ENCODE measurements around the gene PIGZ. TPM values are rescaled to one million over a fixed set of nuclear protein-coding genes. Genes with fewer than 3 reads are reported as not detected.
A peak's percentile ranks its signal among the peaks of the same experiment; 100 is the strongest.

Gene PIGZ
- total and polyA plus RNA-seq, 5 donors, result 3.4 to 5.2 (median 4.0) TPM

DNA sequence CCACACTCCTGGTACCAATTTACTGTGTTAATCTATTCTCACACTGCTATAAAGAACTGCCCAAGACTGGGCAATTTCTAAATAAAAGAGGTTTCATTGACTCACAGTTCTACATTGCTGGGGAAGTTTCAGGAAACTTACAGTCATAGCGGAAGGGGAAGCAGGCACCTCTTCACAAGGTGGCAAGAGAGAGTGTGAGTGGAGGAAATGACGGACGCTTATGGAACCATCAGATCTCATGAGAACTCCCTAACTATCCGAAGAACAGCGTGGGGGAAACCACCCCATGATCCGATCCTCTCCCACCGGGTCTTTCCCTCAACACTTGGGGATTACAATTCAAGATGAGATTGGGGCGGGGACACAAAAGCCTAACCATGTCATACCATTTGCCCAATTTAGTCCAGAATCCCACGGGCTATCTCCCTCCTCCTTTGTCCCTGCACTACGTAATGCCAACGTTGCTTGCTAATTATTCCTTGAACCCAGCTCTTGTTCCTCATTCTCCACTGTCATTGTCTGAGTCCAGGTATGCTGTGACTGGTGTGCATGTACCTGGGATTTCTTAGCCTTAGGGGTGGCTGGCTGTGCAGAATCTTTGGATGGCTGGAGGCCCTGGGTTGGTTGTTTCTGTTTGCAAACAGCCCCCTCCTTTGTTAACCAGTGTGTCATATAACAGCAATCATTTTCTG is 3.4 kb downstream of the PIGZ start:
- Histone ChIP-seq H3K4me1 (ENCODE audit: control insufficient read depth, insufficient read depth, low read length) (no peaks in the 10 kb centered on the region), H3K4me3 (ENCODE audit: low read length) (no peak overlapping the region), H3K9me3 (ENCODE audit: control insufficient read depth, low read length) (no peaks in the 10 kb centered on the region), H3K27me3 (ENCODE audit: control insufficient read depth, insufficient read depth) (no peaks in the 10 kb centered on the region), H3K27ac (ENCODE audit: low read length) (no peak overlapping the region)
- 92% methylated on average over 11 of the region's 11 CpGs for WGBS
- DNase-seq (no peak), ATAC-seq (no peak)
- intact Hi-C loops (cut with DNase I), result loop anchor here in 2 of 4 donors (5.0 kb wide), 1 partner anchor 128 kb away; no protein-coding TSS in a partner anchor

DNA sequence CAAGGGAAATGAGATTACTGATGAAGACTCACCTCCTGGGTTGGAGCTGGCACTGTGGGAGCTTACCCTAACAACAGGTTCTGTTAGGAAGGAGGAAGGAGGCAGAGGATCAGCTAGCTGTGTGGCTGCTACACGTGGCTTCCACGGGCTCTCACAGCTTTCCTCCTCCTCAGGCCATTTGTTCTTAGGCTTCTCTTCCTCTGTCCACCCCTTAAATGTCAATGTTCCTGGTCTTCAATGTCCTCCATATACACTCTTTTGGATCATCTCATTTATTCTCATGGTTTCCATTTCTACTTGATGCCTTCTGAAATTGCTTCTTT is 5.0 kb downstream of the PIGZ start:
- ATAC-seq (no peak), DNase-seq (no peak)
- no peak overlapping the region for H3K27ac ChIP-seq (ENCODE audit: low read length)
- no peak overlapping the region for H3K4me3 ChIP-seq (ENCODE audit: low read length)
- no peaks in the 10 kb centered on the region for H3K27me3 ChIP-seq (ENCODE audit: control insufficient read depth, insufficient read depth)
- intact Hi-C loops (cut with DNase I), result no loop called here
- no peaks in the 10 kb centered on the region for H3K9me3 ChIP-seq (ENCODE audit: control insufficient read depth, low read length)
- H3K4me1 ChIP-seq (ENCODE audit: control insufficient read depth, insufficient read depth, low read length), result no peaks in the 10 kb centered on the region
- 80% methylated on average over 2 of the region's 2 CpGs for WGBS

DNA sequence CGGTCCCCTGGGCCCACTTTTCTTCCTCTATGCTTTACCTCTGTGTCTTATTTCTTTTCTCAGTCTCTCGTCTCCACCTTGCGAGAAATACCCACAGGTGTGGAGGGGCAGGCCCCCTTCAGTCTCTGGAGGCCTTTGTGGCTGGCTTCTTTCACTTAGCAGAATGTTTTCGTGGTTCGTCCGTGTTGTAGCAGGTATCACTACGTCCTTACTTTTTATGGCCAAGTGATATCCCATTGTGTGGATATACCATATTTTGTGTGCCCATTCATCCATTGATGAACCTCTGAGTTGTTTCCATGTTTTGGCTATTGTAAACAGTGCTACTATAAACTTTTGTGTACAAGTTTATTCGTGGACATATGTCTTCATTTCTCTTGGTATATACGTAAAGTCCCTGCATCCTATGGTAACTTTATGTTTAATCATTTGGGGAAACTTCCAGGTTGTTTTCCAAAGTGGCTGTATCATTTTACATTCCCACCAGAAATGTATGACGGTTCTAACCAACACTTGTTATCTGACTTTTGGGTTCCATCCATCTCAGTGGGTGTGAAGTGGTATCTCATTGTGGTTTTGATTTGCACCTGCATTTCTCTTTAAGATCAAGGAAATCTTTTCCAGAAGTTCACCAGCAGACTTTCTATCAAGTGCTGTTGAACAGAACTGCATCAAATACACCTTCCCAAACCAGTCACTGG is 5.6 kb downstream of the PIGZ start:
- ATAC-seq (no peak), DNase-seq (no peak)
- Histone ChIP-seq H3K4me3 (ENCODE audit: low read length) (no peak overlapping the region), H3K27me3 (ENCODE audit: control insufficient read depth, insufficient read depth) (no peaks in the 10 kb centered on the region), H3K9me3 (ENCODE audit: control insufficient read depth, low read length) (no peaks in the 10 kb centered on the region), H3K27ac (ENCODE audit: low read length) (no peak overlapping the region), H3K4me1 (ENCODE audit: control insufficient read depth, insufficient read depth, low read length) (no peaks in the 10 kb centered on the region)
- 91% methylated on average over 10 of the region's 10 CpGs for WGBS
- intact Hi-C loops (cut with DNase I), result no loop called here

DNA sequence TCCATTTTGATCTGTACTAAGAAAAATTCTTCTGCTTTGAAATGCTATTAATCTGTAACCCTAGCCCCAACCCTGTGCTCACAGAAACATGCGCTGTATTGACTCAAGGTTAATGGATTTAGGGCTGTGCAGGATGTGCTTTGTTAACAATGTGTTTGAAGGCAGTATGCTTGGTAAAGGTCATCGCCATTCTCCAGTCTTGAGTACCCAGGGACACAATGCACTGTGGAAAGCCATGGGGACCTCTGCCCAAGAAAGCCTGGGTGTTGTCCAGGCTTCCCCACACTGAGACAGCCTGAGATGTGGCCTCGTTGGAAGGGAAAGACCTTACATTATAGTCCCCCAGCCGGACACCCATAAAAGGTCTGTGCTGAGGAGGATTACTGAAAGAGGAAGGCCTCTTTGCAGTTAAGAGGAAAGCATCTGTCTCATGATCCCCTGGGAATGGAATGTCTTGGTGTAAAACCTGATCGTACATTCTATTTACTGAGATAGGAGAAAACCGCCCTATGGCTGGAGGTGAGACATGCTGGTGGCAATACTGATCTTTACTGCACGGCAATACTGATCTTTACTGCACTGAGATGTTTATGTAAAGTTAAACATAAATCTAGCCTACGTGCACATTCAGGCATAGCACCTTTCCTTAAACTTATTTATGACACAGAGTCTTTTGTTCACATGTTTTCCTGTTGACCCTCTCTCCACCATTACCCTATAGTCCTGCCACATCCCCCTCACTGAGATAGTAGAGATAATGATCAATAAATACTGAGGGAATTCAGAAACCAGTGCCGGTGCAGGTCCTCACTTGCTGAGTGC is 6.3 kb downstream of the PIGZ start:
- H3K4me3 ChIP-seq (ENCODE audit: low read length), result no peak overlapping the region
- no peak for ATAC-seq
- 87% methylated on average over 9 of the region's 9 CpGs for WGBS
- intact Hi-C loops (cut with DNase I), result no loop called here
- H3K9me3 ChIP-seq (ENCODE audit: control insufficient read depth, low read length), result no peaks in the 10 kb centered on the region
- H3K4me1 ChIP-seq (ENCODE audit: control insufficient read depth, insufficient read depth, low read length), result no peaks in the 10 kb centered on the region
- H3K27ac ChIP-seq (ENCODE audit: low read length), result no peak overlapping the region
- no peak for DNase-seq
- no peaks in the 10 kb centered on the region for H3K27me3 ChIP-seq (ENCODE audit: control insufficient read depth, insufficient read depth)

DNA sequence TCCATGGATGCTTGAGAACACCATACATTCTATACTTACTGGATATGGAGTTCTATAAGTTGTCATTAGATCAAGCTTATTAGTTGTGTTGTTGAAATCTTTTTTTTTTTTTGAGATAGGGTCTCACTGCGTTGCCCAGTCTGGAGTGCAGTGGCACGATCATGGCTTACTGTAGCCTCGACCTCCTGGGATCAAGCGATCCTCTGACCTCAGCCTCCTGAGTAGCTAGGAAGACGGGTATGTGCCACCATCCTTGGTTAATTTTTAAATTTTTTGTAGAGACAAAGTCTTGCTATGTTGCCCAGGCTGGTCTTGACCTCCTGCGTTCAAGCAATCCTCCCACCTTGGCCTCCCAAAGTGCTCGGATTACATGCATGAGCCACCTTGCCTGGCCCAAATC is 13.8 kb downstream of the PIGZ start:
- no peaks in the 10 kb centered on the region for H3K9me3 ChIP-seq (ENCODE audit: control insufficient read depth, low read length)
- no peak overlapping the region for H3K4me3 ChIP-seq (ENCODE audit: low read length)
- H3K4me1 ChIP-seq (ENCODE audit: control insufficient read depth, insufficient read depth, low read length), result no peaks in the 10 kb centered on the region
- H3K27me3 ChIP-seq (ENCODE audit: control insufficient read depth, insufficient read depth), result no peaks in the 10 kb centered on the region
- WGBS, result 81% methylated on average over 7 of the region's 7 CpGs
- DNase-seq (no peak), ATAC-seq (no peak)
- H3K27ac ChIP-seq (ENCODE audit: low read length), result no peak overlapping the region
- intact Hi-C loops (cut with DNase I), result no loop called here

DNA sequence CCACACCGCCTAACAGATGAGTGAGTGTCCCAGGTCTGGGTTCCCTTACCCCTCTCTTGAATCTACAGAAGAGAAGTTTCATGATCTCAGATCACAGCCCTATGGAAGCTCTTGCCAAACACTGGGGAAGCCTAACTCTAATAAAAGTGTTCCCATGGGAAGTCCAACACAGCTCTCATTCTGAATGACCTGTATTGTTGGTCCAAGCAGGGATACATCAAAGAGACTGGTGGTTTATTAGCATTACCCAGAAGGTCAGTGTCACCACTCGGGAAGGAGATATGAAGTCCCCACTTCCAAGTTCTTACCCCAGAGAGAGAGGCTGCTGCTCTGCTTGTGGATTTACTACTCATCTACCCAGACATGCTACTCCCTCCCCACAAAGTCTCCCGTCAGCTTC is 17.3 kb downstream of the PIGZ start:
- Histone ChIP-seq H3K9me3 (ENCODE audit: control insufficient read depth, low read length) (no peaks in the 10 kb centered on the region), H3K27me3 (ENCODE audit: control insufficient read depth, insufficient read depth) (no peaks in the 10 kb centered on the region), H3K4me1 (ENCODE audit: control insufficient read depth, insufficient read depth, low read length) (no peaks in the 10 kb centered on the region), H3K27ac (ENCODE audit: low read length) (no peak overlapping the region), H3K4me3 (ENCODE audit: low read length) (no peak overlapping the region)
- ATAC-seq, result no peak
- intact Hi-C loops (cut with DNase I), result no loop called here
- DNase-seq, result no peak
- WGBS, result 94% methylated on average over 3 of the region's 3 CpGs

DNA sequence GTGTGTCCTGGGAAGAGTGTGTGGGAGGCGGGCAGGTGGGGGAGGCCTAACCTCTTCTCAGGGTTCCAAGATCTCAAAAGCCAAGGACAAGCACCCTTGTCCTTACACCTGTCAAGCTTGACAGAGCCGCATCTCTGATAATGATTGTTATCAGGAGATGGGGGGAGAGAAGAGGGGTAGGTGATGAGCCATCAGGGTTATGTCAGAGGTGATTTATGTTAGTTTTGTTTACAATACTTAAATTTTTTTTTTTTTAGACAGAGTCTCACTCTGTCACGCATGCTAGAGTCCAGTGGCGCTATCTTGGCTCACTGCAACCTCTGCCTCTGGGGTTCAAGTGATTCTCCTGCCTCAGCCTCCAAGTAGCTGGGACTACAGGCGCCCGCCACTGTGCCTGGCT is 18.9 kb downstream of the PIGZ start:
- 91% methylated on average over 6 of the region's 6 CpGs for WGBS
- DNase-seq (no peak), ATAC-seq (no peak)
- H3K4me3 ChIP-seq (ENCODE audit: low read length), result no peak overlapping the region
- no peaks in the 10 kb centered on the region for H3K4me1 ChIP-seq (ENCODE audit: control insufficient read depth, insufficient read depth, low read length)
- intact Hi-C loops (cut with DNase I), result loop anchor here in 1 of 4 donors (10.0 kb wide), 1 partner anchor 85 kb away; the partner anchor contains the start of gene SENP5
- H3K9me3 ChIP-seq (ENCODE audit: control insufficient read depth, low read length), result no peaks in the 10 kb centered on the region
- no peaks in the 10 kb centered on the region for H3K27me3 ChIP-seq (ENCODE audit: control insufficient read depth, insufficient read depth)
- no peak overlapping the region for H3K27ac ChIP-seq (ENCODE audit: low read length)

DNA sequence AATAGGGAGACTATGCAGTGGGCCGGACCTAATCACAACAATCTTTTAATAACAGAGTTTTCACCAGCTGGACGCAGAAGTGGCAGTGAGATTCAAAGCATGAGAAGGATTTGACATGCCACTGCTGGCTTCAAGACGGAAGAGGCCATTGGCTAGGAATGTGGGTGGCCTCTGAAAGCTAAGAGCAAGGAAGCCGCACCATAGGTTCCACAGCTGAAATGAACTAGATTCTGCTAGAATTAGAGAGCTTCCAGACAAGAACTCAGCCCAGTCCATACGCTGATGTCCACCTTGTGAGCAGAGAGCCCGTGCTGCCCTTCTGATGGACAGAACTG is 19.4 kb downstream of the PIGZ start:
- no peaks in the 10 kb centered on the region for H3K27me3 ChIP-seq (ENCODE audit: control insufficient read depth, insufficient read depth)
- H3K4me1 ChIP-seq (ENCODE audit: control insufficient read depth, insufficient read depth, low read length), result no peaks in the 10 kb centered on the region
- 67% methylated on average over 6 of the region's 6 CpGs for WGBS
- no peak for DNase-seq
- intact Hi-C loops (cut with DNase I), result loop anchor here in 1 of 4 donors (10.0 kb wide), 1 partner anchor 84 kb away; the partner anchor contains the start of gene SENP5
- no peak for ATAC-seq
- no peak overlapping the region for H3K27ac ChIP-seq (ENCODE audit: low read length)
- H3K4me3 ChIP-seq (ENCODE audit: low read length), result no peak overlapping the region
- H3K9me3 ChIP-seq (ENCODE audit: control insufficient read depth, low read length), result no peaks in the 10 kb centered on the region

DNA sequence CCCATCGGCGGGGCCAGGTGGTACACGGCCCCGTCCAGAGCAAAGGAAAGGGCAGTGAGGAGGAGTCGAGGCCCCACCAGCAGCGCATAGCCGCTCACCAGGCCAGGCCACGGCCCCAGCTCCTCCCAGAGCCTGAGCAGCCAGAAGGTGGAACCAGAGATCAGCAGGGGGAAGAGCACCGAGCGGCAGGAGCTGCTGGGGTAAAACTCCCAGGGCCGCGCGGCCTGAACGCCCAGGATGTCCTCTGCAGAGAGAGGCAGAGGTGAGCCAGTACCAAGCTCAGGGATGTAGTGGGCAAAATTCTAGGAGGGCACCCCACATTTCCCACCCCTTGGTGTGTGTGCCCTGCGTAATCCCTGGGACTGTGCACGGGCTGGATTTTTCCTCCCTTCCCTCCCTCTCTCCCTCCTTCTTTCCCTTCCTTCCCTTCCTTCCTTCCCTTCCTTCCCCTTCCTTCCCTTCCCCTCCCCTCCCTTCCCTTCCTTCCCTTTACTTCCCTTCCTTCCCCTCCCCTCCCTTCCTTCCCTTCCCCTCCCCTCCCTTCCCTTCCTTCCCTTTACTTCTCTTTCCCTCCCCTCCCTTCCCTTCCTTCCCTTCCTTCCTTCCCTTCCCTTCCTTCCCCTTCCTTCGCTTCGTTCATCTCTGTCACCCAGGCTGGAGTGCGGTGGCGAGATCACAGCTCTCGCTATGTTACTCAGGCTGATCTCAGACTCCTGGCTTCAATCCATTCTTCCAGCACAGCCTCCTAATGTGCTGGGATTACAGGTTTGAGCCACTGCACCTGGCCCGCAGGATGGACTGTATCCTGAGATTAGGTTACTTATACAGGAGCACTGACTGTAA is 20.0 kb downstream of the PIGZ start:
- intact Hi-C loops (cut with DNase I), result loop anchor here in 1 of 4 donors (10.0 kb wide), 1 partner anchor 84 kb away; the partner anchor contains the start of gene SENP5

DNA sequence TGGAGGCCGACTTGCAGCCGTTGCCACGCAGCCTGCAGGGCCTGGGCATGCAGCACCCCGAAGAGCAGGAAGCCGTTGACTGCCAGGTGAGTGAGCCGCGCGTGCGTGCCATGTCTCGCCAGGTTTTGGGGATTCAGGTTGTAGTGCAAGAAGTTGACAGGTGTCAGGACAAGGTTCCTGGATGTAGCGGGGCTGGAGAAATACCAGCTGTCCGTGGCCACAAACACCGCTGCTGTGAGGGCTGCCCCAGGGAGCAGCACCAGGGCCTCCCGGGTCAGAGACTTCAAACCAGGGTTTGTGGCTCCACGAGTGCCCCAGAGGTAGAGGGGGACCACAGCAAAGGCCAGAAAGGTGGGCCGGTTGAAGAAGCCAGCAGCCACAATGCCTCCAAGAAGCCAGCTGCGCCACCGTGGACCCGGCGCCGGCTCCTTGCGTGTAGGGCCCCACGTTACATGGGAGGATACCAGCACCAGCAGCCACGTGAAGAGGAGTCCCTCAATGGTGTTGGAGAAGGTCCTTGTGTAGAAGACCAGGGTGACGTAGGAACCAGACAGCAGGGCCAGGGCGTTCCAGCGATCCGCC is 20.7 kb downstream of the PIGZ start:
- WGBS, result 86% methylated on average over 28 of the region's 28 CpGs

More for the DNA sequence above, 20.0 kb downstream of the PIGZ start:
- H3K27ac ChIP-seq (ENCODE audit: low read length), result no peak overlapping the region
- DNase-seq (peak in 1 of 3 donors; percentile 43), ATAC-seq (peak in 1 of 2 donors; percentile 11)
- 42% methylated on average over 22 of the region's 22 CpGs for WGBS
- H3K27me3 ChIP-seq (ENCODE audit: control insufficient read depth, insufficient read depth), result no peaks in the 10 kb centered on the region
- no peaks in the 10 kb centered on the region for H3K9me3 ChIP-seq (ENCODE audit: control insufficient read depth, low read length)
- no peaks in the 10 kb centered on the region for H3K4me1 ChIP-seq (ENCODE audit: control insufficient read depth, insufficient read depth, low read length)
- no peak overlapping the region for H3K4me3 ChIP-seq (ENCODE audit: low read length)

More for the DNA sequence above, 20.7 kb downstream of the PIGZ start:
- Histone ChIP-seq H3K9me3 (ENCODE audit: control insufficient read depth, low read length) (no peaks in the 10 kb centered on the region), H3K27me3 (ENCODE audit: control insufficient read depth, insufficient read depth) (no peaks in the 10 kb centered on the region), H3K4me1 (ENCODE audit: control insufficient read depth, insufficient read depth, low read length) (peaks cover 2% of the 10 kb centered on the region), H3K27ac (ENCODE audit: low read length) (no peak overlapping the region), H3K4me3 (ENCODE audit: low read length) (no peak overlapping the region)
- ATAC-seq (no peak), DNase-seq (peak in 1 of 3 donors; percentile 31)
- intact Hi-C loops (cut with DNase I), result loop anchor here in 1 of 4 donors (10.0 kb wide), 1 partner anchor 83 kb away; the partner anchor contains the start of gene SENP5

All from right cardiac atrium (tissue), 5 donors.